GM18499 (cell line): ENCODE data around the gene FCAMR.

Experiments
- ATAC-seq: cut with Tn5 transposase; IDR thresholded peaks from one replicate; pipeline ENCODE4 v1.9.1; 2021; ENCODE audit warnings: moderate number of reproducible peaks; ENCODE audit not compliant: insufficient read depth, unreplicated experiment

FCAMR gene

DNA sequence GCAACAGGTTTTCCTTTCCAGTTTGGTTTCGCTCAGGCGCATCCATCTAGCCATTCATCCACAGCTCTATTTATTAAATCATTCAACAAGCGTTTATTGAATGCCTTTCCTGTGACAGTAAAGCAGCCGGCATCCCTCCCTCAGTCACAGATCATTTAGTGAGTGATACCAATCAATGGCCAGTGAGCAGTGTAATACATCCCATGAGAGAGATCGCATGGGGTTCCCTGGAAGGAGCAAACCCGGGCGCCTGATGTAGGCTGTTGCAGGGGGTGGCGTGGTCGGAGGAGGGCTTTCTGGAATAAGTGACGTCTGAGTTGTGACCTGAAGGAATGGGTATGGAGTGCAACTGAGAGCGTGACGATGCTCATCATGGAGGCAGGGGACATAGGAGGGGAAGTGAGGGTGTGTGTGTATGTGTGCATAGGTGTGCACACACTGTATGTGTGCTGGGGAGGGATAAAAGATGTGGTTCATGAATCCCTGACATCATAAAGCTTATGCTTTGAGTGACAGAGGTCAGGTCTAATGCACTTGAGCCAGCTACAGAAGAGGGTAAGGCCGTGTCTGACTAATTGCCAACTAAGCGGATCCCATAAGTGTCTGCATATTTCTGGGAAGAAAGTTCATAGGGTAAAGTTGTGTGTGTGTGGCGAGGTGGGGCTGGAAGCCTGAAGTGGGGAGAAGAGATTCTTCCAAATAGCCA lies 55.1 kb downstream of the FCAMR start:
- no peak for ATAC-seq

DNA sequence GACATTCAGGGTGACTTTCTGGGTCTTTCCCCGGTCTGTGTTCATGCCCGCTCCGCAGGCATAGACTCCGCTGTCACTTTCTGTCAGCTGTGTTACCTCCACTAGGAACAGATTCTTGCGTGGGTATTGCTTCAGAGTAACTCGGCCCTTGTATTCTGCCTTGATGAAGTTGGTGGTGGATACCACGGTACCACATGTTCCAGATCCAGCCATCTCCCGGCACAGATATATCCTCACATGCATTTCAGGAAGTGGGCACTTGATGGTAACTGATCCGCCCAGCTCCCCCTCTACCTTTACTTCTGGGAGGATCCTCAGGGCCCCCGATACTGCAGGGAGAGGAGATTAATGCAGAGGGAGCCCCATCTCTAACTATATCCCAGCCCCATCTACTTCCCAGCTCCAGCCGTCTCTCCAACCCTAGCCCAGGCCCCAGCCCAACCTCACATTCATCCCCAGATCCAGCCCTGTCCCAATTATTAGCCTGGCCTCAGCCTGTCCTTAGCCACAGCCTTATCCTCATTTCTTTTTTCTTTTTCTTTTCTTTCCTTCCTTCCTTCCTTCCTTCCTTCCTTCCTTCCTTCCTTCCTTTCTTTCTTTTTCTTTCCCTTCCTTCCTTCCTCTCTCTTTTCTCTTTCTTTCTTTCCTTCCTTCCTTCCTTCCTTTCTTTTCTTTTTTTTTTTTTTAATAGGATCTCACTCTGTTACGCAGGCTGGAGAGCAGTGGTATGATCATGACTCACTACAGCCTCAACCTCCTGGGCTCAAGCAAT lies 56.3 kb downstream of the FCAMR start:
- no peak for ATAC-seq

- ATAC-seq, result peak; percentile 46
Observed at GRCh38 chr1:206912445-206913095, 57.7 kb downstream of the FCAMR start.

GRCh38 chr1:206911064-206911663 lies 59.1 kb downstream of the FCAMR start:
- no peak for ATAC-seq

GRCh38 chr1:206909883-206910318 lies 60.4 kb downstream of the FCAMR start:
- no peak for ATAC-seq

GRCh38 chr1:206909161-206909882 lies 60.9 kb downstream of the FCAMR start:
- ATAC-seq, result no peak

GRCh38 chr1:206908038-206908437 lies 62.2 kb downstream of the FCAMR start:
- no peak for ATAC-seq
